Measurements from ENCODE around the gene KNDC1. TPM values are rescaled to one million over a fixed set of nuclear protein-coding genes. Genes with fewer than 3 reads are reported as not detected.

Gene KNDC1
- total and polyA plus RNA-seq, 4 experiments from 2014 or later, result 0.09 to 1.4 (median 0.87) TPM; not detected in 1

- Histone ChIP-seq H3K27me3 (ENCODE audit: insufficient read depth, low read length) (no peaks in the 10 kb centered on the region), H3K4me1 (ENCODE audit: insufficient read depth, low read length) (no peaks in the 10 kb centered on the region), H3K27ac (ENCODE audit: low read depth, low read length) (no peak overlapping the region), H3K9me3 (ENCODE audit: control insufficient read depth in 1 of 2, low read length in 2 of 2) (no peaks in the 10 kb centered on the region), H3K4me3 (ENCODE audit: low read length in 2 of 2) (no peak overlapping the region), H3K36me3 (ENCODE audit: insufficient read depth, low read length) (no peaks in the 10 kb centered on the region)
- H3K27ac Mint-ChIP-seq, result no peak overlapping the region
- peaks cover 0 to 6% (median 2%) of the 10 kb centered on the region in 4 donors for H3K4me1 Mint-ChIP-seq
- no peak overlapping the region for H3K4me3 Mint-ChIP-seq
- no peaks in the 10 kb centered on the region for H3K9me3 Mint-ChIP-seq
- ChIA-PET CTCF (ENCODE audit: partially characterized antibody) (no interaction called here), POLR2A (ENCODE audit: partially characterized antibody) (no interaction called here)
- H3K36me3 Mint-ChIP-seq, result no peaks in the 10 kb centered on the region
- DNase-seq, result no peak
- intact Hi-C loops (cut with micrococcal nuclease), result no loop called here
- H3K27me3 Mint-ChIP-seq, result peaks cover 3% of the 10 kb centered on the region in 2 donors
These were observed 88.3 kb downstream of the KNDC1 start for GRCh38 chr10:133248334-133248715.

- Mint-ChIP-seq H3K27ac (no peak overlapping the region), H3K36me3 (no peaks in the 10 kb centered on the region), H3K27me3 (peaks cover 3% of the 10 kb centered on the region in 2 donors), H3K4me1 (peaks cover 0 to 6% (median 2%) of the 10 kb centered on the region in 4 donors), H3K9me3 (no peaks in the 10 kb centered on the region), H3K4me3 (no peak overlapping the region)
- no peaks in the 10 kb centered on the region for H3K4me1 ChIP-seq (ENCODE audit: insufficient read depth, low read length)
- H3K27ac ChIP-seq (ENCODE audit: low read depth, low read length), result no peak overlapping the region
- H3K9me3 ChIP-seq (ENCODE audit: control insufficient read depth in 1 of 2, low read length in 2 of 2), result no peaks in the 10 kb centered on the region
- POLR2A ChIA-PET (ENCODE audit: partially characterized antibody), result no interaction called here
- DNase-seq, result no peak
- intact Hi-C loops (cut with micrococcal nuclease), result no loop called here
- H3K4me3 ChIP-seq (ENCODE audit: low read length in 2 of 2), result no peak overlapping the region
- no peaks in the 10 kb centered on the region for H3K36me3 ChIP-seq (ENCODE audit: insufficient read depth, low read length)
- H3K27me3 ChIP-seq (ENCODE audit: insufficient read depth, low read length), result no peaks in the 10 kb centered on the region
- CTCF ChIA-PET (ENCODE audit: partially characterized antibody), result no interaction called here
These were observed 89.2 kb downstream of the KNDC1 start for GRCh38 chr10:133249094-133249780.

- Mint-ChIP-seq H3K4me3 (no peak overlapping the region), H3K27ac (peak overlapping the region in 4 of 7 donors; percentile 3 to 68 (median 36)), H3K4me1 (peaks cover 0 to 8% (median 5%) of the 10 kb centered on the region in 4 donors), H3K27me3 (peaks cover 3% of the 10 kb centered on the region in 2 donors), H3K36me3 (no peaks in the 10 kb centered on the region), H3K9me3 (no peaks in the 10 kb centered on the region)
- CTCF ChIA-PET (ENCODE audit: partially characterized antibody), result no interaction called here
- H3K27ac ChIP-seq (ENCODE audit: low read depth, low read length), result no peak overlapping the region
- intact Hi-C loops (cut with micrococcal nuclease), result loop anchor here (10.0 kb wide), 1 partner anchor 1345 kb away; the partner anchor contains the start of gene PPP2R2D
- POLR2A ChIA-PET (ENCODE audit: partially characterized antibody), result no interaction called here
- no peaks in the 10 kb centered on the region for H3K27me3 ChIP-seq (ENCODE audit: insufficient read depth, low read length)
- H3K9me3 ChIP-seq (ENCODE audit: control insufficient read depth in 1 of 2, low read length in 2 of 2), result no peaks in the 10 kb centered on the region
- DNase-seq, result no peak
- no peak overlapping the region for H3K4me3 ChIP-seq (ENCODE audit: low read length in 2 of 2)
- H3K36me3 ChIP-seq (ENCODE audit: insufficient read depth, low read length), result no peaks in the 10 kb centered on the region
- no peaks in the 10 kb centered on the region for H3K4me1 ChIP-seq (ENCODE audit: insufficient read depth, low read length)
These were observed 90.1 kb downstream of the KNDC1 start for GRCh38 chr10:133249975-133250754.

- no peaks in the 10 kb centered on the region for H3K36me3 Mint-ChIP-seq
- Histone ChIP-seq H3K4me3 (ENCODE audit: low read length in 2 of 2) (no peak overlapping the region), H3K4me1 (ENCODE audit: insufficient read depth, low read length) (no peaks in the 10 kb centered on the region), H3K9me3 (ENCODE audit: control insufficient read depth in 1 of 2, low read length in 2 of 2) (no peaks in the 10 kb centered on the region), H3K36me3 (ENCODE audit: insufficient read depth, low read length) (no peaks in the 10 kb centered on the region), H3K27me3 (ENCODE audit: insufficient read depth, low read length) (no peaks in the 10 kb centered on the region), H3K27ac (ENCODE audit: low read depth, low read length) (no peak overlapping the region)
- H3K4me1 Mint-ChIP-seq, result peaks cover 0 to 8% (median 5%) of the 10 kb centered on the region in 4 donors
- no peak for DNase-seq
- H3K27me3 Mint-ChIP-seq, result no peaks in the 10 kb centered on the region
- H3K27ac Mint-ChIP-seq, result no peak overlapping the region
- H3K9me3 Mint-ChIP-seq, result no peaks in the 10 kb centered on the region
- H3K4me3 Mint-ChIP-seq, result no peak overlapping the region
- POLR2A ChIA-PET (ENCODE audit: partially characterized antibody), result no interaction called here
- CTCF ChIA-PET (ENCODE audit: partially characterized antibody), result no interaction called here
- intact Hi-C loops (cut with micrococcal nuclease), result loop anchor here (10.0 kb wide), 1 partner anchor 1347 kb away; the partner anchor contains the start of gene PPP2R2D
These were observed 91.6 kb downstream of the KNDC1 start for GRCh38 chr10:133251388-133252222.

GRCh38 chr10:133252223-133252552 is 92.2 kb downstream of the KNDC1 start:
- Mint-ChIP-seq H3K9me3 (no peaks in the 10 kb centered on the region), H3K27ac (no peak overlapping the region), H3K36me3 (no peaks in the 10 kb centered on the region), H3K27me3 (no peaks in the 10 kb centered on the region), H3K4me3 (no peak overlapping the region), H3K4me1 (peaks cover 2 to 9% (median 7%) of the 10 kb centered on the region in 4 donors)
- Histone ChIP-seq H3K4me1 (ENCODE audit: insufficient read depth, low read length) (peaks cover 4% of the 10 kb centered on the region), H3K9me3 (ENCODE audit: control insufficient read depth in 1 of 2, low read length in 2 of 2) (no peaks in the 10 kb centered on the region), H3K27me3 (ENCODE audit: insufficient read depth, low read length) (no peaks in the 10 kb centered on the region), H3K36me3 (ENCODE audit: insufficient read depth, low read length) (no peaks in the 10 kb centered on the region), H3K27ac (ENCODE audit: low read depth, low read length) (no peak overlapping the region), H3K4me3 (ENCODE audit: low read length in 2 of 2) (no peak overlapping the region)
- ChIA-PET POLR2A (ENCODE audit: partially characterized antibody) (no interaction called here), CTCF (ENCODE audit: partially characterized antibody) (no interaction called here)
- DNase-seq, result no peak
- intact Hi-C loops (cut with micrococcal nuclease), result loop anchor here (10.0 kb wide), 1 partner anchor 1347 kb away; the partner anchor contains the start of gene PPP2R2D

- no peak for DNase-seq
- CTCF ChIA-PET (ENCODE audit: partially characterized antibody), result no interaction called here
- Mint-ChIP-seq H3K4me3 (no peak overlapping the region), H3K27ac (peak overlapping the region in 1 of 7 donors; percentile 24), H3K4me1 (peaks cover 8 to 21% (median 13%) of the 10 kb centered on the region in 4 donors), H3K9me3 (no peaks in the 10 kb centered on the region), H3K27me3 (no peaks in the 10 kb centered on the region), H3K36me3 (no peaks in the 10 kb centered on the region)
- intact Hi-C loops (cut with micrococcal nuclease), result loop anchor here (10.0 kb wide), 1 partner anchor 1349 kb away; the partner anchor contains the start of gene PPP2R2D
- H3K4me3 ChIP-seq (ENCODE audit: low read length in 2 of 2), result no peak overlapping the region
- POLR2A ChIA-PET (ENCODE audit: partially characterized antibody), result no interaction called here
- H3K4me1 ChIP-seq (ENCODE audit: insufficient read depth, low read length), result peaks cover 16% of the 10 kb centered on the region
- no peaks in the 10 kb centered on the region for H3K27me3 ChIP-seq (ENCODE audit: insufficient read depth, low read length)
- H3K27ac ChIP-seq (ENCODE audit: low read depth, low read length), result no peak overlapping the region
- H3K36me3 ChIP-seq (ENCODE audit: insufficient read depth, low read length), result no peaks in the 10 kb centered on the region
- H3K9me3 ChIP-seq (ENCODE audit: control insufficient read depth in 1 of 2, low read length in 2 of 2), result no peaks in the 10 kb centered on the region
These were observed 93.4 kb downstream of the KNDC1 start for GRCh38 chr10:133253361-133253955.

All from CD4-positive, alpha-beta memory T cell (primary cell).